Stomach (tissue), 9 donors: ENCODE measurements around the gene CAP1. TPM values are rescaled to one million over a fixed set of nuclear protein-coding genes. Genes with fewer than 3 reads are reported as not detected.
"Not testable (repeated sequence)": the region's sequence is repeated elsewhere in the genome, so short reads cannot be mapped to it uniquely, and the experiment has no call there.

Source experiments
- DNase-seq, 2 donors: peaks; one replicate each; pipeline versions ENCODE4 v3.0.0 to v3.0.0-alpha.2; 2013 to 2019
- H3K27ac ChIP-seq, 5 donors: fragments of 200-600 bp in 4 of 5; sonication (generic) in 4 of 5; one replicate each; pipeline ENCODE4 v1.5.1; 2013 to 2019; ENCODE audit warnings: mild to moderate bottlenecking in 1 of 5, moderate library complexity in 1 of 5
- H3K27me3 ChIP-seq, 3 donors: fragments of 200-600 bp; sonication (generic); one replicate each; pipeline ENCODE4 v1.5.1; 2017 to 2019; ENCODE audit warnings: mixed run types in 1 of 3
- H3K36me3 ChIP-seq, 4 donors: fragments of 200-600 bp; sonication (generic); 1 replicate in 3 of 4; 2 replicates in 1 of 4; pipeline ENCODE4 v1.5.1; 2016 to 2019
- H3K4me1 ChIP-seq, 4 donors: fragments of 200-600 bp; sonication (generic); one replicate each; pipeline ENCODE4 v1.5.1; 2016 to 2019
- H3K4me3 ChIP-seq, 4 donors: fragments of 200-600 bp; sonication (generic) in 3 of 4; one replicate each; pipeline ENCODE4 v1.5.1; 2016 to 2019; ENCODE audit warnings: mild to moderate bottlenecking in 1 of 4
- H3K9me3 ChIP-seq, 4 donors: fragments of 200-600 bp; sonication (generic); one replicate each; pipeline ENCODE4 v1.5.1; 2016 to 2019
- CTCF ChIP-seq, 7 experiments: fragments of 450-650 bp in 4 of 7; fragments of 200-600 bp in 3 of 7; sonication (generic) in 3 of 7; IDR thresholded peaks; one replicate each; pipeline ENCODE4 v1.5.1; 2016 to 2019; ENCODE audit warnings: antibody characterized with exemption in 7 of 7, control low read depth in 2 of 7, mild to moderate bottlenecking in 1 of 7
- EP300 ChIP-seq: sonication (generic); formaldehyde crosslinking; IDR thresholded peaks from one replicate; pipeline ENCODE4 v1.6.1; 2017; ENCODE audit warnings: antibody characterized with exemption
- POLR2A ChIP-seq, 4 donors: fragments of 450-650 bp; IDR thresholded peaks; one replicate each; pipeline ENCODE4 v1.6.1; 2016; ENCODE audit warnings: antibody characterized with exemption in 4 of 4, control low read depth in 2 of 4, mild to moderate bottlenecking in 1 of 4, moderate library complexity in 1 of 4
- POLR2AphosphoS5 ChIP-seq, 3 donors: sonication (generic); formaldehyde crosslinking; IDR thresholded peaks; one replicate each; pipeline ENCODE4 v1.6.1; 2016; ENCODE audit warnings: antibody characterized with exemption in 3 of 3
- WGBS, 5 donors: extraction: QIAGEN DNeasy Blood & Tissue Kit in 3 of 5; methylation state at CpG; one replicate each; pipeline versions ENCODE4 v1.1.5 to v1.1.7; 2013 to 2018; 5-methylcytosine and 5-hydroxymethylcytosine counted together
- intact Hi-C: fragments of 100-400 bp; cut with DNase I; formaldehyde crosslinking; loops from one replicate; pipeline ENCODE4 v1.15.1; 2023; ENCODE audit warnings: low total_unique reads
- polyA plus RNA-seq, 3 donors: library from polyadenylated mRNA; stranded (reverse); fragments of 200-250 nt; gene quantifications; one replicate each; pipeline ENCODE4 v1.2.3, GENCODE V29; 2013
- total RNA-seq, 5 donors: library from RNA; depleted of rRNA; stranded (reverse); fragments of >200 nt; gene quantifications; one replicate each; pipeline versions ENCODE4 v1.1.0 to v1.2.3, GENCODE V29; 2014 to 2016
- donor health status: healthy with polysubstance abuse.
- donor health status: Bipolar disorder and iron deficiency.
- donor health status: healthy.

The CAP1 gene
- total and polyA plus RNA-seq, 8 donors, result 95.5 to 252 (median 154) TPM

GRCh38 chr1:40079774-40080400 is 39.4 kb downstream of the CAP1 start:
- intact Hi-C loops, result no loop called here
- no peak for TF ChIP-seq CTCF (IDR thresholded peaks at IDR 0.05)
- TF ChIP-seq POLR2AphosphoS5 (IDR thresholded peaks at IDR 0.05), result no peak
- no peak for TF ChIP-seq POLR2A (IDR thresholded peaks at IDR 0.05)
- no peak for TF ChIP-seq EP300
- Histone ChIP-seq H3K4me1 (peaks cover 0 to 38% (median 0%) of the 10 kb centered on the region in 4 donors), H3K4me3 (no peak overlapping the region), H3K27ac (peak overlapping the region in 1 of 5 donors; percentile 52), H3K27me3 (no peaks in the 10 kb centered on the region), H3K36me3 (peaks cover 11 to 82% (median 62%) of the 10 kb centered on the region in 4 donors), H3K9me3 (no peaks in the 10 kb centered on the region)
- 69 to 83% (median 82%) methylated on average over 6 of the region's 6 CpGs for WGBS, 5 donors
- no peak for DNase-seq

- Histone ChIP-seq H3K4me1 (peaks cover 0 to 32% (median 0%) of the 10 kb centered on the region in 4 donors), H3K27me3 (no peaks in the 10 kb centered on the region), H3K27ac (no peak overlapping the region), H3K36me3 (peaks cover 11 to 78% (median 60%) of the 10 kb centered on the region in 4 donors), H3K4me3 (no peak overlapping the region), H3K9me3 (no peaks in the 10 kb centered on the region)
- intact Hi-C loops, result no loop called here
- 68 to 78% (median 77%) methylated on average over 7 of the region's 7 CpGs for WGBS, 5 donors
- no peak for DNase-seq
- no peak for TF ChIP-seq CTCF (IDR thresholded peaks at IDR 0.05)
- no peak for TF ChIP-seq POLR2AphosphoS5 (IDR thresholded peaks at IDR 0.05)
- no peak for TF ChIP-seq EP300
- TF ChIP-seq POLR2A (IDR thresholded peaks at IDR 0.05), result no peak
Measured at GRCh38 chr1:40081871-40082270, 41.3 kb downstream of the CAP1 start.

- TF ChIP-seq CTCF (IDR thresholded peaks at IDR 0.05) (peak in 3 of 7 experiments; percentile 67 to 84 (median 81)), POLR2AphosphoS5 (IDR thresholded peaks at IDR 0.05) (peak in 1 of 3 donors; percentile 7)
- WGBS, 5 donors, result 23 to 34% (median 27%) methylated on average over 11 of the region's 11 CpGs
- intact Hi-C loops, H3K4me3 ChIP-seq, H3K9me3 ChIP-seq, H3K27me3 ChIP-seq, H3K27ac ChIP-seq: not testable (repeated sequence)
- peak; percentile 65 to 73 for DNase-seq
- Histone ChIP-seq H3K36me3 (peaks cover 34 to 84% (median 71%) of the 10 kb centered on the region in 4 donors), H3K4me1 (peaks cover 0 to 17% (median 0%) of the 10 kb centered on the region in 4 donors)
Measured at GRCh38 chr1:40084750-40085149, 44.2 kb downstream of the CAP1 start.

GRCh38 chr1:40090652-40091355 is 50.3 kb downstream of the CAP1 start:
- intact Hi-C loops, result no loop called here
- no peak for TF ChIP-seq POLR2A (IDR thresholded peaks at IDR 0.05)
- no peak for TF ChIP-seq POLR2AphosphoS5 (IDR thresholded peaks at IDR 0.05)
- TF ChIP-seq EP300, result no peak
- TF ChIP-seq CTCF (IDR thresholded peaks at IDR 0.05), result no peak
- no peak overlapping the region for H3K27ac ChIP-seq
- H3K36me3 ChIP-seq, result peaks cover 27 to 71% (median 66%) of the 10 kb centered on the region in 4 donors
- H3K27me3 ChIP-seq, result no peaks in the 10 kb centered on the region
- H3K4me3 ChIP-seq, result no peak overlapping the region
- H3K4me1 ChIP-seq, result peaks cover 0 to 18% (median under 1%) of the 10 kb centered on the region in 4 donors
- WGBS, 5 donors, result 90 to 97% (median 91%) methylated on average over 5 of the region's 5 CpGs
- no peaks in the 10 kb centered on the region for H3K9me3 ChIP-seq
- no peak for DNase-seq
